Body of pancreas (tissue), 4 donors: ENCODE results near the gene GRK1. TPM values are rescaled to one million over a fixed set of nuclear protein-coding genes. Genes with fewer than 3 reads are reported as not detected.

Experiments used
- ATAC-seq: fragments of 150-250 bp; one replicate; pipeline ENCODE4 v1.9.1; 2016
- DNase-seq, 4 donors: peaks; one replicate each; pipeline ENCODE4 v3.0.0-alpha.2; 2019
- H3K27ac ChIP-seq, 4 donors: fragments of 200-600 bp; sonication (generic); 1 replicate in 3 of 4; 2 replicates in 1 of 4; pipeline versions ENCODE4 v1.5.1 to v1.6.1; 2016 to 2019; ENCODE audit warnings: mild to moderate bottlenecking in 1 of 4, mixed read lengths in 1 of 4, moderate library complexity in 1 of 4
- H3K27me3 ChIP-seq, 2 donors: fragments of 200-600 bp; sonication (generic); one replicate each; pipeline ENCODE4 v1.6.0; 2016; ENCODE audit warnings: mild to moderate bottlenecking in 1 of 2
- H3K36me3 ChIP-seq, 2 donors: fragments of 200-600 bp; sonication (generic); replicated peaks in 1 of 2; 2 replicates each; pipeline ENCODE4 v1.5.1; 2016; ENCODE audit warnings: low read depth in 2 of 2; ENCODE audit not compliant: insufficient read depth in 1 of 2
- H3K4me1 ChIP-seq: fragments of 200-600 bp; sonication (generic); one replicate; pipeline ENCODE4 v1.6.0; 2016
- H3K4me3 ChIP-seq, 2 donors: fragments of 200-600 bp; sonication (generic); 1 replicate in 1 of 2; 2 replicates in 1 of 2; pipeline ENCODE4 v1.5.1; 2016 to 2019
- H3K9me3 ChIP-seq, 3 donors: fragments of 200-600 bp; sonication (generic); 1 replicate in 2 of 3; 2 replicates in 1 of 3; pipeline ENCODE4 v1.5.1; 2016
- CTCF ChIP-seq, 7 experiments: fragments of 450-650 bp in 4 of 7; fragments of 200-600 bp in 3 of 7; sonication (generic) in 3 of 7; IDR thresholded peaks; one replicate each; pipeline ENCODE4 v1.5.1; 2016 to 2019; ENCODE audit warnings: antibody characterized with exemption in 7 of 7
- POLR2A ChIP-seq, 3 donors: fragments of 450-650 bp; IDR thresholded peaks; one replicate each; pipeline ENCODE4 v1.6.1; 2016; ENCODE audit warnings: antibody characterized with exemption in 3 of 3, mild to moderate bottlenecking in 2 of 3
- whole genome bisulfite sequencing, 2 donors: methylation state at CpG; one replicate each; pipeline ENCODE4 v1.1.5; 2017; 5-methylcytosine and 5-hydroxymethylcytosine counted together
- intact Hi-C: fragments of 100-400 bp; cut with DNase I; formaldehyde crosslinking; loops from one replicate; pipeline ENCODE4 v1.15.1; 2023
- total RNA-seq, 2 donors: library from RNA; depleted of rRNA; stranded (reverse); fragments of >200 nt; gene quantifications; one replicate each; pipeline ENCODE4 v1.1.0, GENCODE V29; 2016

GRK1 gene
- total RNA-seq, 2 donors from 2014 or later, result not detected

- H3K27me3 ChIP-seq, result no peaks in the 10 kb centered on the region
- intact Hi-C loops, result no loop called here
- H3K36me3 ChIP-seq, result peaks cover 0 to 8% of the 10 kb centered on the region in 2 donors
- H3K27ac ChIP-seq, result no peak overlapping the region
- peaks cover 16% of the 10 kb centered on the region for H3K4me1 ChIP-seq
- DNase-seq (no peak), ATAC-seq (no peak)
- H3K4me3 ChIP-seq, result no peak overlapping the region
- no peaks in the 10 kb centered on the region for H3K9me3 ChIP-seq
- TF ChIP-seq CTCF (IDR thresholded peaks at IDR 0.05), result no peak
- no peak for TF ChIP-seq POLR2A (IDR thresholded peaks at IDR 0.05)
- WGBS, 2 donors, result 95 to 98% methylated on average over 5 of the region's 5 CpGs
Observed at GRCh38 chr13:113643593-113643992, 23.4 kb upstream of the GRK1 start.

GRCh38 chr13:113644800-113645199, 22.2 kb upstream of the GRK1 start:
- Histone ChIP-seq H3K27me3 (no peaks in the 10 kb centered on the region), H3K4me1 (peaks cover 16% of the 10 kb centered on the region), H3K4me3 (no peak overlapping the region), H3K9me3 (no peaks in the 10 kb centered on the region), H3K36me3 (peaks cover 0 to 8% of the 10 kb centered on the region in 2 donors), H3K27ac (no peak overlapping the region)
- 96% methylated on average over 1 of the region's 1 CpG for WGBS, 2 donors
- ATAC-seq, result no peak
- intact Hi-C loops, result no loop called here
- no peak for DNase-seq
- TF ChIP-seq CTCF (IDR thresholded peaks at IDR 0.05), result no peak
- no peak for TF ChIP-seq POLR2A (IDR thresholded peaks at IDR 0.05)

GRCh38 chr13:113645329-113645728, 21.7 kb upstream of the GRK1 start:
- Histone ChIP-seq H3K9me3 (no peaks in the 10 kb centered on the region), H3K27me3 (no peaks in the 10 kb centered on the region), H3K36me3 (peaks cover 0 to 4% of the 10 kb centered on the region in 2 donors), H3K4me3 (no peak overlapping the region), H3K27ac (no peak overlapping the region), H3K4me1 (peaks cover 16% of the 10 kb centered on the region)
- TF ChIP-seq CTCF (IDR thresholded peaks at IDR 0.05) (no peak), POLR2A (IDR thresholded peaks at IDR 0.05) (no peak)
- DNase-seq (peak in 1 of 4 donors; percentile 1), ATAC-seq (no peak)
- intact Hi-C loops, result no loop called here
- WGBS, 2 donors, result 95 to 96% methylated on average over 9 of the region's 9 CpGs

GRCh38 chr13:113646376-113646775, 20.6 kb upstream of the GRK1 start:
- intact Hi-C loops, result no loop called here
- no peak for TF ChIP-seq POLR2A (IDR thresholded peaks at IDR 0.05)
- no peak for TF ChIP-seq CTCF (IDR thresholded peaks at IDR 0.05)
- Histone ChIP-seq H3K27ac (no peak overlapping the region), H3K36me3 (no peaks in the 10 kb centered on the region), H3K4me1 (peaks cover 16% of the 10 kb centered on the region), H3K27me3 (no peaks in the 10 kb centered on the region), H3K4me3 (no peak overlapping the region), H3K9me3 (no peaks in the 10 kb centered on the region)
- ATAC-seq (no peak), DNase-seq (peak in 2 of 4 donors; percentile 7 to 9)
- 63 to 65% methylated on average over 11 of the region's 11 CpGs for WGBS, 2 donors

GRCh38 chr13:113646921-113647340, 20.1 kb upstream of the GRK1 start:
- intact Hi-C loops, result no loop called here
- WGBS, 2 donors, result 41 to 65% methylated on average over 10 of the region's 10 CpGs
- H3K9me3 ChIP-seq, result no peaks in the 10 kb centered on the region
- H3K27me3 ChIP-seq, result no peaks in the 10 kb centered on the region
- ATAC-seq (no peak), DNase-seq (peak in 2 of 4 donors; percentile 11 to 13)
- H3K4me1 ChIP-seq, result peaks cover 16% of the 10 kb centered on the region
- H3K36me3 ChIP-seq, result no peaks in the 10 kb centered on the region
- H3K4me3 ChIP-seq, result no peak overlapping the region
- no peak for TF ChIP-seq CTCF (IDR thresholded peaks at IDR 0.05)
- no peak for TF ChIP-seq POLR2A (IDR thresholded peaks at IDR 0.05)
- H3K27ac ChIP-seq, result peak overlapping the region; percentile 43 to 85 (median 68)
